Gastroesophageal sphincter (tissue), 3 donors: ENCODE measurements around the gene C1QTNF12.

ENCODE experiments used
- EP300 ChIP-seq: sonication (generic); formaldehyde crosslinking; IDR thresholded peaks from one replicate; pipeline ENCODE4 v1.6.1; 2017; ENCODE audit warnings: antibody characterized with exemption, mild to moderate bottlenecking
- POLR2A ChIP-seq, 2 donors: fragments of 450-650 bp; IDR thresholded peaks; one replicate each; pipeline ENCODE4 v1.6.1; 2017; ENCODE audit warnings: antibody characterized with exemption in 2 of 2, mild to moderate bottlenecking in 2 of 2, moderate library complexity in 1 of 2
- POLR2AphosphoS5 ChIP-seq: sonication (generic); formaldehyde crosslinking; IDR thresholded peaks from one replicate; pipeline ENCODE4 v1.6.1; 2017; ENCODE audit warnings: antibody characterized with exemption
- TF ChIP-seq, protein P1 (sequence below), 4 experiments: fragments of 200-600 bp in 2 of 4; fragments of 450-650 bp in 2 of 4; sonication (generic) in 1 of 4; IDR thresholded peaks; one replicate each; pipeline ENCODE4 v1.5.1; 2017 to 2019; ENCODE audit warnings: antibody characterized with exemption in 4 of 4, mild to moderate bottlenecking in 2 of 4, moderate library complexity in 2 of 4

DNA sequence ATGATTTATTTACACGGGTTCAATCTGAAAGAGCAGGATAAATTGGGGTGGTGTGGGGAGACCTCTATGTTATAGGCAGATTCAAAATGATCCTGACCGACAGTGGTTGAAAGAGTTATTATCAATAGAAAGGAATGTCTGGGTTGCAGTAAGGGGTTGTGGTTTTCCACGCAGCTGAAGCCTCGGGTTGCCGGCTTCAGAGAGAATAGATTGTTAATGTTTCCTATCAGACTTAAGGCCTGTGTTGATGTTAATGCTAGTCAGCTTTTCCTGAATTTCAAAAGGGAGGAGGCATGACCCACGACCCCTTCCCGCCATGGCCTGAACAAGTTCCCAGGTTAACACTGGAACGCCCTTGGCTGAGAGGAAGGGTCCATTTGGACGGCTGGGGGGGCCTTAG is 29.3 kb upstream of the C1QTNF12 start:
- TF ChIP-seq POLR2A (IDR thresholded peaks at IDR 0.05) (no peak), POLR2AphosphoS5 (no peak), EP300 (no peak)
- TF ChIP-seq, protein P1, sequence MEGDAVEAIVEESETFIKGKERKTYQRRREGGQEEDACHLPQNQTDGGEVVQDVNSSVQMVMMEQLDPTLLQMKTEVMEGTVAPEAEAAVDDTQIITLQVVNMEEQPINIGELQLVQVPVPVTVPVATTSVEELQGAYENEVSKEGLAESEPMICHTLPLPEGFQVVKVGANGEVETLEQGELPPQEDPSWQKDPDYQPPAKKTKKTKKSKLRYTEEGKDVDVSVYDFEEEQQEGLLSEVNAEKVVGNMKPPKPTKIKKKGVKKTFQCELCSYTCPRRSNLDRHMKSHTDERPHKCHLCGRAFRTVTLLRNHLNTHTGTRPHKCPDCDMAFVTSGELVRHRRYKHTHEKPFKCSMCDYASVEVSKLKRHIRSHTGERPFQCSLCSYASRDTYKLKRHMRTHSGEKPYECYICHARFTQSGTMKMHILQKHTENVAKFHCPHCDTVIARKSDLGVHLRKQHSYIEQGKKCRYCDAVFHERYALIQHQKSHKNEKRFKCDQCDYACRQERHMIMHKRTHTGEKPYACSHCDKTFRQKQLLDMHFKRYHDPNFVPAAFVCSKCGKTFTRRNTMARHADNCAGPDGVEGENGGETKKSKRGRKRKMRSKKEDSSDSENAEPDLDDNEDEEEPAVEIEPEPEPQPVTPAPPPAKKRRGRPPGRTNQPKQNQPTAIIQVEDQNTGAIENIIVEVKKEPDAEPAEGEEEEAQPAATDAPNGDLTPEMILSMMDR (IDR thresholded peaks at IDR 0.05), result no peak
